Trophoblast cell (in vitro differentiated cells and primary cell): ENCODE data around the gene COPZ2.

Experiments used
- DNase-seq, 2 donors: peaks; one replicate each; pipeline ENCODE4 v3.0.0-alpha.2; 2016
- H2AFZ ChIP-seq: 2 replicates; pipeline ENCODE4 v1.6.1; 2013; ENCODE audit warnings: low read length, moderate library complexity, mild to moderate bottlenecking; ENCODE audit not compliant: insufficient read depth, poor library complexity
- H2AK5ac ChIP-seq: 2 replicates; pipeline ENCODE4 v1.6.1; 2013; ENCODE audit warnings: mild to moderate bottlenecking, low read length
- H2BK120ac ChIP-seq: 2 replicates; pipeline ENCODE4 v1.6.1; 2013; ENCODE audit warnings: low read length, mild to moderate bottlenecking, moderate library complexity; ENCODE audit not compliant: insufficient read depth, poor library complexity
- H2BK12ac ChIP-seq: 2 replicates; pipeline ENCODE4 v1.6.1; 2013; ENCODE audit warnings: mild to moderate bottlenecking, low read length, moderate library complexity
- H2BK5ac ChIP-seq: 2 replicates; pipeline ENCODE4 v1.6.1; 2013; ENCODE audit warnings: low read length, low read depth, moderate library complexity, mild to moderate bottlenecking; ENCODE audit not compliant: poor library complexity
- H3K14ac ChIP-seq: 2 replicates; pipeline ENCODE4 v1.6.1; 2013; ENCODE audit warnings: mild to moderate bottlenecking, low read length
- H3K18ac ChIP-seq: 2 replicates; pipeline ENCODE4 v1.6.1; 2013; ENCODE audit warnings: mild to moderate bottlenecking, low read length
- H3K23ac ChIP-seq: 2 replicates; pipeline ENCODE4 v1.6.1; 2013; ENCODE audit warnings: low read length
- H3K27ac ChIP-seq: 2 replicates; pipeline ENCODE4 v1.5.1; 2013; ENCODE audit warnings: low read depth, mild to moderate bottlenecking, inconsistent platforms, low read length, moderate library complexity
- H3K27me3 ChIP-seq: 2 replicates; pipeline ENCODE4 v1.6.1; 2013; ENCODE audit warnings: inconsistent platforms, mild to moderate bottlenecking, low read length, moderate library complexity; ENCODE audit not compliant: insufficient read depth
- H3K36me3 ChIP-seq, 2 experiments: 1 replicate in 1 of 2; 2 replicates in 1 of 2; pipeline ENCODE4 v1.6.1; 2013; ENCODE audit warnings: low read length in 2 of 2, mild to moderate bottlenecking in 2 of 2, moderate library complexity in 1 of 2; ENCODE audit not compliant: insufficient read depth in 2 of 2, control insufficient read depth in 1 of 2
- H3K4ac ChIP-seq: 2 replicates; pipeline ENCODE4 v1.6.1; 2013; ENCODE audit warnings: low read depth, mild to moderate bottlenecking, low read length, moderate library complexity
- H3K4me1 ChIP-seq, 2 experiments: 1 replicate in 1 of 2; 2 replicates in 1 of 2; pipeline ENCODE4 v1.6.1; 2013; ENCODE audit warnings: low read length in 2 of 2, mild to moderate bottlenecking in 2 of 2, moderate library complexity in 1 of 2; ENCODE audit not compliant: insufficient read depth in 2 of 2, control insufficient read depth in 1 of 2
- H3K4me2 ChIP-seq: 2 replicates; pipeline ENCODE4 v1.6.1; 2013; ENCODE audit warnings: inconsistent platforms, mild to moderate bottlenecking, low read length, moderate library complexity
- H3K4me3 ChIP-seq: 2 replicates; pipeline ENCODE4 v1.5.1; 2013; ENCODE audit warnings: mild to moderate bottlenecking, low read depth, low read length, inconsistent platforms
- H3K79me1 ChIP-seq: one replicate; pipeline ENCODE4 v1.6.1; 2013; ENCODE audit warnings: low read length
- H3K79me2 ChIP-seq: 2 replicates; pipeline ENCODE4 v1.6.1; 2013; ENCODE audit warnings: low read length, mild to moderate bottlenecking; ENCODE audit not compliant: control insufficient read depth, insufficient read depth, poor library complexity
- H3K9ac ChIP-seq: 2 replicates; pipeline ENCODE4 v1.6.1; 2013; ENCODE audit warnings: mild to moderate bottlenecking, low read length
- H3K9me3 ChIP-seq: 2 replicates; pipeline ENCODE4 v1.6.1; 2013; ENCODE audit warnings: low read depth, mild to moderate bottlenecking, control low read depth, inconsistent platforms, low read length; ENCODE audit not compliant: insufficient read depth
- H4K12ac ChIP-seq: 2 replicates; pipeline ENCODE4 v1.6.1; 2013; ENCODE audit warnings: low read depth, mild to moderate bottlenecking, low read length, moderate library complexity
- H4K8ac ChIP-seq: 2 replicates; pipeline ENCODE4 v1.6.1; 2013; ENCODE audit warnings: low read depth, mild to moderate bottlenecking, low read length, moderate library complexity
- H4K91ac ChIP-seq: one replicate; pipeline ENCODE4 v1.6.1; 2013; ENCODE audit warnings: low read depth, mild to moderate bottlenecking, low read length, moderate library complexity
- WGBS: extraction: QIAGEN DNeasy Blood & Tissue Kit; methylation state at CpG from one replicate; pipeline ENCODE4 v1.1.7; 2013; ENCODE audit warnings: missing lambda C conversion rate; ENCODE audit not compliant: insufficient read length, insufficient coverage; ENCODE audit errors: extremely low coverage; 5-methylcytosine and 5-hydroxymethylcytosine counted together

Gene COPZ2

GRCh38 chr17:47983492-47984223 lies 53.9 kb downstream of the COPZ2 start:
- no peak overlapping the region for H3K27ac ChIP-seq
- no peak overlapping the region for H2BK120ac ChIP-seq
- H3K4ac ChIP-seq: no peak overlapping the region
- H2AFZ ChIP-seq: no peak overlapping the region
- H3K79me2 ChIP-seq: no peaks in the 10 kb centered on the region
- H3K4me2 ChIP-seq: no peak overlapping the region
- no peak overlapping the region for H3K14ac ChIP-seq
- no peaks in the 10 kb centered on the region for H3K79me1 ChIP-seq
- no peak overlapping the region for H3K18ac ChIP-seq
- DNase-seq: no peak
- H3K4me1 ChIP-seq: no peaks in the 10 kb centered on the region
- no peak overlapping the region for H4K12ac ChIP-seq
- WGBS: no CpG with 5 or more reads among the region's 11 CpGs
- no peak overlapping the region for H2BK5ac ChIP-seq
- no peak overlapping the region for H2BK12ac ChIP-seq
- no peak overlapping the region for H3K9ac ChIP-seq
- no peak overlapping the region for H3K23ac ChIP-seq
- no peaks in the 10 kb centered on the region for H3K27me3 ChIP-seq
- H4K8ac ChIP-seq: no peak overlapping the region
- H4K91ac ChIP-seq: no peak overlapping the region
- H3K4me3 ChIP-seq: no peak overlapping the region
- H3K9me3 ChIP-seq: peaks cover 3% of the 10 kb centered on the region
- H2AK5ac ChIP-seq: no peak overlapping the region
- peaks cover 35 to 42% of the 10 kb centered on the region in 2 experiments for H3K36me3 ChIP-seq

DNA sequence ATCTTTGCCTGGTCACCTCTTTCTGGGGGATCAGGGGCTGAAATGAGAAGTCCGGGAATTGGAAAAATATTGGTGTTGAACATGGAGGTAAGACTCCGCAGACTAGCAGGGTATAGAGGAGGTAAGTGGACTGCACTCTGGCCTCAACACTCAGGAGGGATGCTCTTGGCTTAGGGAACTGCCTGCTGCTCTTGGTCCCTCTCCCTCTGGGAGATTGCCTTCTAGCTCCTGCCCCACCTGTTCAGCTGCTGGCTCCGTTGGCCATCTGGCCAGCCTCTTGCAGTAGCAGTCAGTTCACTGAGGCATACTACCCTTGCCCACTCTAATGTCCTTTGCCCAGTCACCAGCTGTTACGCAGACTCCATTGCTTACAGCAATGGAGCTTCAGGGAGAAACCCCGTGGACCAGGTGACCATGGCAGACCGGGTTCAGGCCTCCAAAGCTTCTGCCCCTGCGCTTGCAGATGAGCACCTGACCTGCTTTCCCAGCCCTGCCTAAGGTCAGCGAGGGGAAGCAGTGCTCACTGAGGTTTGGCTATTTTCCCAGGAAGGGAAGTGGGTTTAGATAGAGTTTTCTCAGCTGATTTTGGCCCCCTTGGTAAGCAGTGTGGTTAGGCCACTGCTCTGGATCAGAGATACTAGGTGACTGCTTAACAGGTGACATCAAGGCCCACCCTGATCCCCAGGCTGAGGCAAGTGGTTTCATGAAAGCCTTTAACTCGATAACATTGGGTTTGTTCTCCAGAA lies 54.8 kb downstream of the COPZ2 start:
- Histone ChIP-seq H4K91ac (no peak overlapping the region), H3K9ac (no peak overlapping the region), H3K4me1 (no peaks in the 10 kb centered on the region), H2AK5ac (no peak overlapping the region), H2BK5ac (no peak overlapping the region), H3K18ac (no peak overlapping the region), H3K9me3 (peaks cover 3% of the 10 kb centered on the region), H3K4ac (no peak overlapping the region), H3K4me2 (no peak overlapping the region), H3K23ac (no peak overlapping the region), H3K36me3 (peaks cover 36 to 44% of the 10 kb centered on the region in 2 experiments), H3K79me1 (no peaks in the 10 kb centered on the region), H4K8ac (no peak overlapping the region), H3K27ac (no peak overlapping the region), H3K79me2 (no peaks in the 10 kb centered on the region), H4K12ac (no peak overlapping the region), H2BK120ac (no peak overlapping the region), H3K14ac (no peak overlapping the region), H2BK12ac (no peak overlapping the region), H2AFZ (no peak overlapping the region), H3K27me3 (no peaks in the 10 kb centered on the region), H3K4me3 (no peak overlapping the region)
- DNase-seq: no peak
- no CpG with 5 or more reads among the region's 9 CpGs for WGBS

DNA sequence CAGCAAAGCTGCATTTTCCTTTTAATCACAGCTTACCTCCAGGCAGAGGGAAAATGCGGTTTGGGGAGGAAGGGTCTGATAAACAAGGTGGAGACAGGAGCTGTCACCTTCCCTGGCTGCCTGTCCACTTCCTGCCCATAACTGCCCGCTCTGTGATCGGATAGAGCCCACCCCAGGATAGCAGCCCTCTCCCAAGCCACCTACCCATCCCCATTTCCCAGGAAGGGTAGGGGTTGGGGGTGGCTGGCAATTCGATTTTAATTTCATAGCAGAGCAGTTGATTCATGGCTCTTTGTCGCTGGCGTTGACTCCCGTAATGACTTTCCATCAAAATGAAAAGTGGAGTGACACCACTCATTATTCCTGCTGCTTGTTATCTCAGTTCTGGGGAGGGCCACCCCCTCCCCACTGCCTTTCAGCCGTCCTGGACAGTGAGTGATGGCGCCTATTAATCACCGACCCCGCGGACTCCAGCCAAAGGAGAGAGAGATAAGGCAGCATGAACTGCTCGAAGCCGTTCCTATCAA lies 55.4 kb downstream of the COPZ2 start:
- no peak overlapping the region for H3K18ac ChIP-seq
- no CpG with 5 or more reads among the region's 14 CpGs for WGBS
- no peak overlapping the region for H4K8ac ChIP-seq
- DNase-seq: no peak
- H3K14ac ChIP-seq: no peak overlapping the region
- H3K4me2 ChIP-seq: no peak overlapping the region
- H3K23ac ChIP-seq: no peak overlapping the region
- H4K12ac ChIP-seq: no peak overlapping the region
- H2AFZ ChIP-seq: no peak overlapping the region
- H3K27ac ChIP-seq: no peak overlapping the region
- peak overlapping the region; percentile 10 for H3K4me3 ChIP-seq
- no peak overlapping the region for H3K4ac ChIP-seq
- H2AK5ac ChIP-seq: no peak overlapping the region
- no peaks in the 10 kb centered on the region for H3K79me1 ChIP-seq
- peaks cover 41 to 50% of the 10 kb centered on the region in 2 experiments for H3K36me3 ChIP-seq
- H3K9ac ChIP-seq: no peak overlapping the region
- no peaks in the 10 kb centered on the region for H3K79me2 ChIP-seq
- no peaks in the 10 kb centered on the region for H3K4me1 ChIP-seq
- peaks cover 3% of the 10 kb centered on the region for H3K9me3 ChIP-seq
- no peak overlapping the region for H2BK12ac ChIP-seq
- H4K91ac ChIP-seq: no peak overlapping the region
- no peaks in the 10 kb centered on the region for H3K27me3 ChIP-seq
- H2BK120ac ChIP-seq: no peak overlapping the region
- no peak overlapping the region for H2BK5ac ChIP-seq

DNA sequence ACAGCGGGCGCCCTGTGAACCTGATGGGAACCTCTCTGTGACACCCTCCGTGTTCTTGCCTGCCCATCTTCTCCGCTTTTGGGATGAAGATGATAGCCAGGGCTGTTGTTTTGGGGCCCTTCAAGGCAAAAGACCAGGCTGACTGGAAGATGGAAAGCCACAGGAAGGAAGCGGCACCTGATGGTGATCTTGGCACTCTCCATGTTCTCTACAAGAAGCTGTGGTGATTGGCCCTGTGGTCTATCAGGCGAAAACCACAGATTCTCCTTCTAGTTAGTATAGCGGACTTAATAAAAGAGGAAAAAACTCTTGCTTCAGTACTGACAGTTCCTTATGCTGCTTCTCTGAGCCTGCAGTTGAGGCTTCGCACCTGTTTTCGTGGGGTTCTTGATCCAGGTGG lies 56.1 kb downstream of the COPZ2 start:
- Histone ChIP-seq H2BK120ac (no peak overlapping the region), H2BK12ac (no peak overlapping the region), H3K4me1 (no peaks in the 10 kb centered on the region), H3K9ac (no peak overlapping the region), H3K18ac (no peak overlapping the region), H3K79me2 (no peaks in the 10 kb centered on the region), H3K36me3 (peaks cover 43 to 54% of the 10 kb centered on the region in 2 experiments), H4K8ac (no peak overlapping the region), H4K12ac (no peak overlapping the region), H3K14ac (no peak overlapping the region), H3K27ac (no peak overlapping the region), H3K79me1 (no peaks in the 10 kb centered on the region), H3K27me3 (no peaks in the 10 kb centered on the region), H3K23ac (no peak overlapping the region), H3K9me3 (peaks cover 3% of the 10 kb centered on the region), H3K4me3 (no peak overlapping the region), H2AK5ac (no peak overlapping the region), H4K91ac (no peak overlapping the region), H2AFZ (no peak overlapping the region), H2BK5ac (no peak overlapping the region), H3K4me2 (no peak overlapping the region), H3K4ac (no peak overlapping the region)
- no peak for DNase-seq
- WGBS: no CpG with 5 or more reads among the region's 9 CpGs
